Measurements from ENCODE around the gene GAB1.

GAB1 gene

GRCh38 chr4:143336781-143337599 lies at the start of gene GAB1:
Gene GAB1, plus strand, starts transcription at chr4:143336876. Its CDS starts 313 bp downstream, at chr4:143337189.
- no peak for FAIRE-seq

- no peak for FAIRE-seq
Observed at GRCh38 chr4:143287572-143287923, 49.1 kb upstream of the GAB1 start.

GRCh38 chr4:143288171-143288570 lies 48.5 kb upstream of the GAB1 start:
- FAIRE-seq, result no peak

GRCh38 chr4:143289370-143289769 lies 47.3 kb upstream of the GAB1 start:
- no peak for FAIRE-seq

- FAIRE-seq, result no peak
Observed at GRCh38 chr4:143291314-143291713, 45.4 kb upstream of the GAB1 start.

- FAIRE-seq, result no peak
Observed at GRCh38 chr4:143292858-143293257, 43.8 kb upstream of the GAB1 start.

GRCh38 chr4:143294310-143294709 lies 42.4 kb upstream of the GAB1 start:
- no peak for FAIRE-seq

- no peak for FAIRE-seq
Observed at GRCh38 chr4:143294710-143295275, 41.9 kb upstream of the GAB1 start.

- FAIRE-seq, result no peak
Observed at GRCh38 chr4:143296397-143297067, 40.1 kb upstream of the GAB1 start.

GRCh38 chr4:143300860-143301259 lies 35.8 kb upstream of the GAB1 start:
- FAIRE-seq, result no peak

- no peak for FAIRE-seq
Observed at GRCh38 chr4:143302536-143302935, 34.1 kb upstream of the GAB1 start.

GRCh38 chr4:143306788-143307187 lies 29.9 kb upstream of the GAB1 start:
- no peak for FAIRE-seq

GRCh38 chr4:143307531-143307930 lies 29.1 kb upstream of the GAB1 start:
- FAIRE-seq, result no peak

- FAIRE-seq, result no peak
Observed at GRCh38 chr4:143308377-143308776, 28.3 kb upstream of the GAB1 start.

- no peak for FAIRE-seq
Observed at GRCh38 chr4:143311924-143312323, 24.8 kb upstream of the GAB1 start.

GRCh38 chr4:143313521-143313920 lies 23.2 kb upstream of the GAB1 start:
- no peak for FAIRE-seq

GRCh38 chr4:143313996-143314395 lies 22.7 kb upstream of the GAB1 start:
- FAIRE-seq, result no peak

- no peak for FAIRE-seq
Observed at GRCh38 chr4:143320113-143320512, 16.6 kb upstream of the GAB1 start.

GRCh38 chr4:143326735-143327134 lies 9.9 kb upstream of the GAB1 start:
- no peak for FAIRE-seq

- no peak for FAIRE-seq
Observed at GRCh38 chr4:143329985-143330384, 6.7 kb upstream of the GAB1 start.

- no peak for FAIRE-seq
Observed at GRCh38 chr4:143335979-143336780, 496 bp upstream of the GAB1 start.

- no peak for FAIRE-seq
Observed at GRCh38 chr4:143337600-143338287, 1.1 kb downstream of the GAB1 start.

- FAIRE-seq, result no peak
Observed at GRCh38 chr4:143338313-143338712, 1.6 kb downstream of the GAB1 start.
